HepG2 (cell line): ENCODE measurements around the gene CCDC158. TPM values are rescaled to one million over a fixed set of nuclear protein-coding genes. Genes with fewer than 3 reads are reported as not detected.

ENCODE experiments used
- ARHGAP35 ChIP-seq: sonication (generic); formaldehyde crosslinking; IDR thresholded peaks from 2 replicates; pipeline ENCODE4 v1.9.0; 2022; ENCODE audit warnings: mild to moderate bottlenecking, inconsistent platforms, moderate library complexity, missing genetic modification reagents, borderline replicate concordance
- ARID5B ChIP-seq: IDR thresholded peaks from 2 replicates; pipeline ENCODE4 v1.4.0; 2020; ENCODE audit warnings: mild to moderate bottlenecking, missing genetic modification reagents
- EED ChIP-seq: sonication (generic); formaldehyde crosslinking; IDR thresholded peaks from 2 replicates; pipeline ENCODE4 v1.5.0; 2020; ENCODE audit warnings: mild to moderate bottlenecking, missing genetic modification reagents
- GABPA ChIP-seq, 2 experiments: IDR thresholded peaks; 2 replicates each; pipeline ENCODE4 v1.6.1; 2011 to 2016; ENCODE audit warnings: low read depth in 2 of 2, low read length in 1 of 2, missing biosample characterization in 1 of 2, missing genetic modification characterization in 1 of 2
- SIX1 ChIP-seq: sonication (generic); formaldehyde crosslinking; IDR thresholded peaks from 2 replicates; pipeline ENCODE4 v1.4.0; 2020; ENCODE audit warnings: missing genetic modification reagents, borderline replicate concordance
- SOX5 ChIP-seq: IDR thresholded peaks from 2 replicates; pipeline ENCODE4 v1.6.1; 2016; ENCODE audit warnings: borderline replicate concordance
- TBP ChIP-seq: sonication (generic); formaldehyde crosslinking; IDR thresholded peaks from 2 replicates; pipeline ENCODE4 v1.5.0; 2020; ENCODE audit warnings: missing genetic modification reagents
- ZKSCAN8 ChIP-seq: IDR thresholded peaks from 2 replicates; pipeline ENCODE4 v1.6.1; 2016; ENCODE audit warnings: borderline replicate concordance, missing genetic modification reagents, missing compliant biosample characterization
- ZNF143 ChIP-seq: sonication (generic); formaldehyde crosslinking; IDR thresholded peaks from 2 replicates; pipeline ENCODE4 v1.4.0; 2020; ENCODE audit warnings: missing genetic modification reagents
- ZNF3 ChIP-seq: IDR thresholded peaks from 2 replicates; pipeline ENCODE4 v1.7.0; 2017; ENCODE audit warnings: inconsistent platforms
- ZNF546 ChIP-seq: sonication (generic); formaldehyde crosslinking; conservative IDR thresholded peaks from 2 replicates; pipeline ENCODE4 v1.8.1; 2023; ENCODE audit warnings: mild to moderate bottlenecking, missing genetic modification reagents
- ZNF883 ChIP-seq: sonication (generic); formaldehyde crosslinking; IDR thresholded peaks from 2 replicates; pipeline ENCODE4 v1.5.1; 2020; ENCODE audit warnings: mild to moderate bottlenecking, missing genetic modification reagents; ENCODE audit errors: not compliant biosample characterization
- polyA plus RNA-seq, 8 experiments: library from polyadenylated mRNA; depleted of rRNA in 3 of 8; stranded (reverse) in 7 of 8; unstranded in 1 of 8; fragments of >200 nt; fragmentation: Illumina TruSeq in 4 of 8; extraction: Trizol in 4 of 8; gene quantifications; 2 replicates each; pipeline versions ENCODE4 v1.2.1 to v1.2.3, GENCODE V29; 2011 to 2016; ENCODE audit warnings: low read depth in 4 of 8, missing spikeins in 1 of 8, mixed read lengths in 1 of 8; ENCODE audit not compliant: insufficient read depth in 1 of 8
- total RNA-seq, 5 experiments: library from RNA; depleted of rRNA; stranded (reverse); fragments of >200 nt; fragmentation: Illumina TruSeq; extraction: Trizol; gene quantifications; 2 replicates each; pipeline ENCODE4 v1.2.3, GENCODE V29; 2016; ENCODE audit warnings: low read depth in 1 of 5
- TF ChIP-seq, protein P1 (sequence below): sonication (generic); formaldehyde crosslinking; IDR thresholded peaks from 2 replicates; pipeline ENCODE4 v1.4.0; 2020; ENCODE audit warnings: mild to moderate bottlenecking, low read depth, missing genetic modification reagents
- TF ChIP-seq, protein P2 (sequence below): sonication (generic); formaldehyde crosslinking; IDR thresholded peaks from 2 replicates; pipeline ENCODE4 v1.5.0; 2020; ENCODE audit warnings: mild to moderate bottlenecking, missing genetic modification reagents, borderline replicate concordance
- TF ChIP-seq, protein P3 (sequence below): sonication (generic); formaldehyde crosslinking; IDR thresholded peaks from 2 replicates; pipeline ENCODE4 v1.4.0; 2020; ENCODE audit warnings: missing genetic modification reagents

The CCDC158 gene
- total and polyA plus RNA-seq, 2 of the 13 experiments (the other 11 are each of a cell fraction or from before 2014, with no cell fraction given): not detected

GRCh38 chr4:76301068-76301774 lies 119.7 kb downstream of the CCDC158 start (continued):
- TF ChIP-seq ARID5B (CRISPR knock-in tag) (peak; percentile 67), SOX5 (peak; percentile 37; the same call in 1 of the 2 replicates), ZNF546 (CRISPR knock-in tag) (no peak), ZKSCAN8 (CRISPR knock-in tag) (0 out of 2 replicates have a peak, but pooled peaks have one; percentile 30), SIX1 (peak; percentile 96), TBP (CRISPR knock-in tag) (no peak), ZNF143 (CRISPR knock-in tag) (no peak), GABPA (IDR thresholded peaks at IDR 0.05; ENCODE audit: low read depth, low read length) (no peak), GABPA (CRISPR knock-in tag; IDR thresholded peaks at IDR 0.05; ENCODE audit: low read depth) (no peak), ARHGAP35 (no peak), ZNF3 (CRISPR knock-in tag) (no peak), ZNF883 (CRISPR knock-in tag) (no peak), EED (CRISPR knock-in tag) (no peak)
- TF ChIP-seq, protein P1, sequence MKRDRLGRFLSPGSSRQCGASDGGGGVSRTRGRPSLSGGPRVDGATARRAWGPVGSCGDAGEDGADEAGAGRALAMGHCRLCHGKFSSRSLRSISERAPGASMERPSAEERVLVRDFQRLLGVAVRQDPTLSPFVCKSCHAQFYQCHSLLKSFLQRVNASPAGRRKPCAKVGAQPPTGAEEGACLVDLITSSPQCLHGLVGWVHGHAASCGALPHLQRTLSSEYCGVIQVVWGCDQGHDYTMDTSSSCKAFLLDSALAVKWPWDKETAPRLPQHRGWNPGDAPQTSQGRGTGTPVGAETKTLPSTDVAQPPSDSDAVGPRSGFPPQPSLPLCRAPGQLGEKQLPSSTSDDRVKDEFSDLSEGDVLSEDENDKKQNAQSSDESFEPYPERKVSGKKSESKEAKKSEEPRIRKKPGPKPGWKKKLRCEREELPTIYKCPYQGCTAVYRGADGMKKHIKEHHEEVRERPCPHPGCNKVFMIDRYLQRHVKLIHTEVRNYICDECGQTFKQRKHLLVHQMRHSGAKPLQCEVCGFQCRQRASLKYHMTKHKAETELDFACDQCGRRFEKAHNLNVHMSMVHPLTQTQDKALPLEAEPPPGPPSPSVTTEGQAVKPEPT (CRISPR knock-in tag): no peak
- TF ChIP-seq, protein P2, sequence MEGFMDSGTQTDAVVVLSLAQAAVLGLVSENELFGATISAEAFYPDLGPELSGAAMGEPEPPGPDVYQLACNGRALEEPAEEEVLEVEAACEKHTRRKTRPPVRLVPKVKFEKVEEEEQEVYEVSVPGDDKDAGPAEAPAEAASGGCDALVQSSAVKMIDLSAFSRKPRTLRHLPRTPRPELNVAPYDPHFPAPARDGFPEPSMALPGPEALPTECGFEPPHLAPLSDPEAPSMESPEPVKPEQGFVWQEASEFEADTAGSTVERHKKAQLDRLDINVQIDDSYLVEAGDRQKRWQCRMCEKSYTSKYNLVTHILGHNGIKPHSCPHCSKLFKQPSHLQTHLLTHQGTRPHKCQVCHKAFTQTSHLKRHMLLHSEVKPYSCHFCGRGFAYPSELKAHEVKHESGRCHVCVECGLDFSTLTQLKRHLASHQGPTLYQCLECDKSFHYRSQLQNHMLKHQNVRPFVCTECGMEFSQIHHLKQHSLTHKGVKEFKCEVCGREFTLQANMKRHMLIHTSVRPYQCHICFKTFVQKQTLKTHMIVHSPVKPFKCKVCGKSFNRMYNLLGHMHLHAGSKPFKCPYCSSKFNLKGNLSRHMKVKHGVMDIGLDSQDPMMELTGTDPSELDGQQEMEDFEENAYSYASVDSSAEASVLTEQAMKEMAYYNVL (CRISPR knock-in tag): no peak
- TF ChIP-seq, protein P3, sequence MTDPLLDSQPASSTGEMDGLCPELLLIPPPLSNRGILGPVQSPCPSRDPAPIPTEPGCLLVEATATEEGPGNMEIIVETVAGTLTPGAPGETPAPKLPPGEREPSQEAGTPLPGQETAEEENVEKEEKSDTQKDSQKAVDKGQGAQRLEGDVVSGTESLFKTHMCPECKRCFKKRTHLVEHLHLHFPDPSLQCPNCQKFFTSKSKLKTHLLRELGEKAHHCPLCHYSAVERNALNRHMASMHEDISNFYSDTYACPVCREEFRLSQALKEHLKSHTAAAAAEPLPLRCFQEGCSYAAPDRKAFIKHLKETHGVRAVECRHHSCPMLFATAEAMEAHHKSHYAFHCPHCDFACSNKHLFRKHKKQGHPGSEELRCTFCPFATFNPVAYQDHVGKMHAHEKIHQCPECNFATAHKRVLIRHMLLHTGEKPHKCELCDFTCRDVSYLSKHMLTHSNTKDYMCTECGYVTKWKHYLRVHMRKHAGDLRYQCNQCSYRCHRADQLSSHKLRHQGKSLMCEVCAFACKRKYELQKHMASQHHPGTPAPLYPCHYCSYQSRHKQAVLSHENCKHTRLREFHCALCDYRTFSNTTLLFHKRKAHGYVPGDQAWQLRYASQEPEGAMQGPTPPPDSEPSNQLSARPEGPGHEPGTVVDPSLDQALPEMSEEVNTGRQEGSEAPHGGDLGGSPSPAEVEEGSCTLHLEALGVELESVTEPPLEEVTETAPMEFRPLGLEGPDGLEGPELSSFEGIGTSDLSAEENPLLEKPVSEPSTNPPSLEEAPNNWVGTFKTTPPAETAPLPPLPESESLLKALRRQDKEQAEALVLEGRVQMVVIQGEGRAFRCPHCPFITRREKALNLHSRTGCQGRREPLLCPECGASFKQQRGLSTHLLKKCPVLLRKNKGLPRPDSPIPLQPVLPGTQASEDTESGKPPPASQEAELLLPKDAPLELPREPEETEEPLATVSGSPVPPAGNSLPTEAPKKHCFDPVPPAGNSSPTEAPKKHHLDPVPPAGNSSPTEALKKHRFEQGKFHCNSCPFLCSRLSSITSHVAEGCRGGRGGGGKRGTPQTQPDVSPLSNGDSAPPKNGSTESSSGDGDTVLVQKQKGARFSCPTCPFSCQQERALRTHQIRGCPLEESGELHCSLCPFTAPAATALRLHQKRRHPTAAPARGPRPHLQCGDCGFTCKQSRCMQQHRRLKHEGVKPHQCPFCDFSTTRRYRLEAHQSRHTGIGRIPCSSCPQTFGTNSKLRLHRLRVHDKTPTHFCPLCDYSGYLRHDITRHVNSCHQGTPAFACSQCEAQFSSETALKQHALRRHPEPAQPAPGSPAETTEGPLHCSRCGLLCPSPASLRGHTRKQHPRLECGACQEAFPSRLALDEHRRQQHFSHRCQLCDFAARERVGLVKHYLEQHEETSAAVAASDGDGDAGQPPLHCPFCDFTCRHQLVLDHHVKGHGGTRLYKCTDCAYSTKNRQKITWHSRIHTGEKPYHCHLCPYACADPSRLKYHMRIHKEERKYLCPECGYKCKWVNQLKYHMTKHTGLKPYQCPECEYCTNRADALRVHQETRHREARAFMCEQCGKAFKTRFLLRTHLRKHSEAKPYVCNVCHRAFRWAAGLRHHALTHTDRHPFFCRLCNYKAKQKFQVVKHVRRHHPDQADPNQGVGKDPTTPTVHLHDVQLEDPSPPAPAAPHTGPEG: peak; percentile 44; the same call in 1 of the 2 replicates
